Amniotic epithelial cell (primary cell): ENCODE data around the gene PIK3R6.
"Not testable (repeated sequence)": the region's sequence is repeated elsewhere in the genome, so short reads cannot be mapped to it uniquely, and the experiment has no call there.

Experiments used
- DNase-seq: peaks from one replicate; pipeline ENCODE4 v3.0.0-alpha.2; 2010; ENCODE audit warnings: low read depth

Gene PIK3R6

GRCh38 chr17:8872705-8873435 lies 5.4 kb upstream of the PIK3R6 start:
- DNase-seq = no peak

GRCh38 chr17:8872036-8872704 lies 4.7 kb upstream of the PIK3R6 start:
- no peak for DNase-seq

GRCh38 chr17:8871081-8871581 lies 3.7 kb upstream of the PIK3R6 start:
- DNase-seq = no peak

GRCh38 chr17:8870406-8871040 lies 3.0 kb upstream of the PIK3R6 start:
- no peak for DNase-seq

GRCh38 chr17:8869114-8869815 lies 1.8 kb upstream of the PIK3R6 start:
- DNase-seq = no peak

- no peak for DNase-seq
Observed at GRCh38 chr17:8868529-8868951, 1.1 kb upstream of the PIK3R6 start.

- no peak for DNase-seq
Observed at GRCh38 chr17:8868092-8868491, 618 bp upstream of the PIK3R6 start.

- no peak for DNase-seq
Observed at GRCh38 chr17:8865811-8866210, 1.7 kb downstream of the PIK3R6 start.

GRCh38 chr17:8865385-8865784 lies 2.1 kb downstream of the PIK3R6 start:
- no peak for DNase-seq

GRCh38 chr17:8862213-8863056 lies 5.0 kb downstream of the PIK3R6 start:
- no peak for DNase-seq

GRCh38 chr17:8861495-8862181 lies 5.8 kb downstream of the PIK3R6 start:
- no peak for DNase-seq

- DNase-seq = no peak
Observed at GRCh38 chr17:8859804-8860430, 7.6 kb downstream of the PIK3R6 start.

- no peak for DNase-seq
Observed at GRCh38 chr17:8859027-8859803, 8.3 kb downstream of the PIK3R6 start.

- DNase-seq = no peak
Observed at GRCh38 chr17:8857919-8858318, 9.6 kb downstream of the PIK3R6 start.

GRCh38 chr17:8856869-8857575 lies 10.5 kb downstream of the PIK3R6 start:
- DNase-seq = no peak

- DNase-seq = not testable (repeated sequence)
Observed at GRCh38 chr17:8856205-8856603, 11.3 kb downstream of the PIK3R6 start.

GRCh38 chr17:8855477-8856204 lies 11.8 kb downstream of the PIK3R6 start:
- DNase-seq = no peak

GRCh38 chr17:8851600-8851999 lies 15.9 kb downstream of the PIK3R6 start:
- no peak for DNase-seq
